DOHH2 (cell line): Measurements from ENCODE around the gene MEPE.
A peak's percentile ranks its signal among the peaks of the same experiment; 100 is the strongest.

ENCODE experiments used
- EZH2phosphoT487 ChIP-seq: fragments of 200-600 bp; sonication (generic); IDR thresholded peaks from 2 replicates; pipeline ENCODE4 v1.6.1; 2017; ENCODE audit warnings: borderline replicate concordance, mild to moderate bottlenecking, antibody characterized with exemption, low read length, moderate library complexity, mixed read lengths
- TF ChIP-seq, protein P1 (sequence below): fragments of 200-600 bp; sonication (generic); IDR thresholded peaks from one replicate; pipeline ENCODE4 v1.5.1; 2014; ENCODE audit warnings: antibody characterized with exemption, mild to moderate bottlenecking, low read depth, low read length; ENCODE audit not compliant: poor library complexity, severe bottlenecking

- TF ChIP-seq, protein P1, sequence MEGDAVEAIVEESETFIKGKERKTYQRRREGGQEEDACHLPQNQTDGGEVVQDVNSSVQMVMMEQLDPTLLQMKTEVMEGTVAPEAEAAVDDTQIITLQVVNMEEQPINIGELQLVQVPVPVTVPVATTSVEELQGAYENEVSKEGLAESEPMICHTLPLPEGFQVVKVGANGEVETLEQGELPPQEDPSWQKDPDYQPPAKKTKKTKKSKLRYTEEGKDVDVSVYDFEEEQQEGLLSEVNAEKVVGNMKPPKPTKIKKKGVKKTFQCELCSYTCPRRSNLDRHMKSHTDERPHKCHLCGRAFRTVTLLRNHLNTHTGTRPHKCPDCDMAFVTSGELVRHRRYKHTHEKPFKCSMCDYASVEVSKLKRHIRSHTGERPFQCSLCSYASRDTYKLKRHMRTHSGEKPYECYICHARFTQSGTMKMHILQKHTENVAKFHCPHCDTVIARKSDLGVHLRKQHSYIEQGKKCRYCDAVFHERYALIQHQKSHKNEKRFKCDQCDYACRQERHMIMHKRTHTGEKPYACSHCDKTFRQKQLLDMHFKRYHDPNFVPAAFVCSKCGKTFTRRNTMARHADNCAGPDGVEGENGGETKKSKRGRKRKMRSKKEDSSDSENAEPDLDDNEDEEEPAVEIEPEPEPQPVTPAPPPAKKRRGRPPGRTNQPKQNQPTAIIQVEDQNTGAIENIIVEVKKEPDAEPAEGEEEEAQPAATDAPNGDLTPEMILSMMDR: peak; percentile 2
- TF ChIP-seq EZH2phosphoT487: no peak
Measured at GRCh38 chr4:87839592-87839946, 6.8 kb downstream of the MEPE start.
